A549 treated with DMSO at 1 μM for 4 hours (cell line): ENCODE data around the gene SERPINB1. TPM values are rescaled to one million over a fixed set of nuclear protein-coding genes. Genes with fewer than 3 reads are reported as not detected.

Experiments
- total RNA-seq: library from RNA; stranded (reverse); fragments of 200-300 nt; extraction: Qiagen RNA extraction; gene quantifications from 5 replicates; pipeline ENCODE4 v1.2.3, GENCODE V29; 2022; ENCODE audit warnings: low read depth

The SERPINB1 gene
- total RNA-seq = 48.6 to 58.3 TPM (median 51.7 TPM) in 5 replicates

GRCh38 chr6:2841264-2842138, at the start of gene SERPINB1:
SERPINB1 (minus strand) TSS chr6:2841863; CDS start chr6:2840586, 1,277 bp downstream.

Other genes with a start within 250 kb of the SERPINB1 start
- 0.12 to 0.19 TPM (median 0.14 TPM) in 5 replicates for gene MYLK4, start 90.9 kb downstream of the SERPINB1 start, total RNA-seq
- gene WRNIP1, start 76.5 kb downstream of the SERPINB1 start, total RNA-seq = 37.3 to 44.9 TPM (median 40.5 TPM) in 5 replicates
- gene SERPINB9, start 61.4 kb upstream of the SERPINB1 start, total RNA-seq = 9.8 to 16.9 TPM (median 14.9 TPM) in 5 replicates
- gene SERPINB6, start 129.7 kb upstream of the SERPINB1 start, total RNA-seq = 133 to 147 TPM (median 141 TPM) in 5 replicates
- gene NQO2, start 158.0 kb upstream of the SERPINB1 start, total RNA-seq = 69.7 to 86.4 TPM (median 79.5 TPM) in 5 replicates
- gene RIPK1, start 226.6 kb upstream of the SERPINB1 start, total RNA-seq = 12.7 to 14.6 TPM (median 13.0 TPM) in 5 replicates